ENCODE data around the gene FAM187B. TPM values are rescaled to one million over a fixed set of nuclear protein-coding genes. Genes with fewer than 3 reads are reported as not detected.

The FAM187B gene
- total RNA-seq, 1 donor from 2014 or later = not detected

- DNase-seq (ENCODE audit: low spot score) = no peak
- TF ChIP-seq EZH2 (IDR thresholded peaks at IDR 0.05) (no peak), EZH2phosphoT487 (IDR thresholded peaks at IDR 0.05) (no peak), CTCF (IDR thresholded peaks at IDR 0.05) (no peak)
- Histone ChIP-seq H3K36me3 (peaks cover 5% of the 10 kb centered on the region), H3K27ac (no peak overlapping the region), H3K4me3 (no peak overlapping the region), H3F3A (ENCODE audit: low read depth) (peaks cover 7% of the 10 kb centered on the region), H2AFZ (replicated peaks) (no peak overlapping the region), H4K20me1 (ENCODE audit: low read depth) (peaks cover 24% of the 10 kb centered on the region), H3K9me3 (ENCODE audit: low read depth) (no peaks in the 10 kb centered on the region), H3K9ac (no peak overlapping the region), H3K27me3 (no peaks in the 10 kb centered on the region), H3K4me2 (no peak overlapping the region), H3K4me1 (no peaks in the 10 kb centered on the region), H3K79me2 (ENCODE audit: low read depth) (peaks cover 20% of the 10 kb centered on the region)
- Mint-ChIP-seq H3K4me3 (no peak overlapping the region), H3K27ac (no peak overlapping the region), H3K36me3 (peaks cover 27% of the 10 kb centered on the region), H3K27me3 (ENCODE audit: insufficient read depth, low read depth) (peaks cover 7% of the 10 kb centered on the region), H3K9me3 (no peaks in the 10 kb centered on the region), H3K4me1 (peaks cover 9% of the 10 kb centered on the region)
Observed at GRCh38 chr19:35273686-35274259, 45.2 kb upstream of the FAM187B start.

GRCh38 chr19:35272954-35273649 lies 44.6 kb upstream of the FAM187B start:
- H3K4me1 Mint-ChIP-seq = peaks cover 9% of the 10 kb centered on the region
- no peak overlapping the region for H3K27ac ChIP-seq
- TF ChIP-seq CTCF (IDR thresholded peaks at IDR 0.05) (no peak), EZH2phosphoT487 (IDR thresholded peaks at IDR 0.05) (no peak), EZH2 (IDR thresholded peaks at IDR 0.05) (no peak)
- no peak overlapping the region for H3K4me2 ChIP-seq
- H3K27me3 Mint-ChIP-seq (ENCODE audit: insufficient read depth, low read depth) = peaks cover 7% of the 10 kb centered on the region
- no peak for DNase-seq (ENCODE audit: low spot score)
- H3K27me3 ChIP-seq = no peaks in the 10 kb centered on the region
- no peaks in the 10 kb centered on the region for H3K9me3 Mint-ChIP-seq
- peaks cover 20% of the 10 kb centered on the region for H3K79me2 ChIP-seq (ENCODE audit: low read depth)
- no peak overlapping the region for H3K9ac ChIP-seq
- H3K36me3 Mint-ChIP-seq = peaks cover 27% of the 10 kb centered on the region
- peaks cover 7% of the 10 kb centered on the region for H3F3A ChIP-seq (ENCODE audit: low read depth)
- no peaks in the 10 kb centered on the region for H3K4me1 ChIP-seq
- H3K4me3 Mint-ChIP-seq = peak overlapping the region; percentile 63
- H3K4me3 ChIP-seq = no peak overlapping the region
- H4K20me1 ChIP-seq (ENCODE audit: low read depth) = peaks cover 24% of the 10 kb centered on the region
- no peak overlapping the region for H2AFZ ChIP-seq (replicated peaks)
- H3K9me3 ChIP-seq (ENCODE audit: low read depth) = no peaks in the 10 kb centered on the region
- H3K36me3 ChIP-seq = peaks cover 5% of the 10 kb centered on the region
- peak overlapping the region; percentile 90 for H3K27ac Mint-ChIP-seq

- peaks cover 23% of the 10 kb centered on the region for H3K79me2 ChIP-seq (ENCODE audit: low read depth)
- H3K27ac ChIP-seq = no peak overlapping the region
- peaks cover 26% of the 10 kb centered on the region for H4K20me1 ChIP-seq (ENCODE audit: low read depth)
- no peaks in the 10 kb centered on the region for H3K4me1 ChIP-seq
- Mint-ChIP-seq H3K9me3 (no peaks in the 10 kb centered on the region), H3K4me1 (peaks cover 11% of the 10 kb centered on the region), H3K27ac (peak overlapping the region; percentile 2), H3K4me3 (no peak overlapping the region), H3K36me3 (peaks cover 27% of the 10 kb centered on the region), H3K27me3 (ENCODE audit: insufficient read depth, low read depth) (peaks cover 6% of the 10 kb centered on the region)
- no peak overlapping the region for H2AFZ ChIP-seq (replicated peaks)
- TF ChIP-seq CTCF (IDR thresholded peaks at IDR 0.05) = no peak
- no peak for TF ChIP-seq EZH2 (IDR thresholded peaks at IDR 0.05)
- no peak for TF ChIP-seq EZH2phosphoT487 (IDR thresholded peaks at IDR 0.05)
- no peak overlapping the region for H3K9ac ChIP-seq
- peaks cover 14% of the 10 kb centered on the region for H3F3A ChIP-seq (ENCODE audit: low read depth)
- no peaks in the 10 kb centered on the region for H3K27me3 ChIP-seq
- no peak overlapping the region for H3K4me2 ChIP-seq
- no peak overlapping the region for H3K4me3 ChIP-seq
- peaks cover 5% of the 10 kb centered on the region for H3K36me3 ChIP-seq
- no peaks in the 10 kb centered on the region for H3K9me3 ChIP-seq (ENCODE audit: low read depth)
- DNase-seq (ENCODE audit: low spot score) = no peak
Observed at GRCh38 chr19:35272122-35272719, 43.7 kb upstream of the FAM187B start.

All from neural progenitor cell (in vitro differentiated cells).